Posterior cingulate gyrus (tissue), 11 donors: ENCODE data around the gene GPR34.

Experiments
- DNase-seq, 10 donors: peaks; one replicate each; pipeline versions ENCODE4 v3.0.0 to v3.0.0-alpha.2; 2020 to 2021; ENCODE audit warnings: mixed read lengths in 3 of 10
- intact Hi-C: fragments of 100-400 bp; cut with DNase I; formaldehyde crosslinking; loops from one replicate; pipeline ENCODE4 v1.15.1; 2023

The GPR34 gene

GRCh38 chrX:41730081-41730480 is 41.3 kb downstream of the GPR34 start:
- no peak for DNase-seq
- intact Hi-C loops: loop anchor here (10.0 kb wide), 1 partner anchor 175 kb away; no protein-coding TSS in a partner anchor

- DNase-seq: no peak
- intact Hi-C loops: loop anchor here (10.0 kb wide), 1 partner anchor 177 kb away; no protein-coding TSS in a partner anchor
These were observed 43.5 kb downstream of the GPR34 start for GRCh38 chrX:41732260-41732659.

- intact Hi-C loops: loop anchor here (10.0 kb wide), 1 partner anchor 179 kb away; no protein-coding TSS in a partner anchor
These were observed 45.2 kb downstream of the GPR34 start for GRCh38 chrX:41733939-41734338.

GRCh38 chrX:41734530-41734929 is 45.8 kb downstream of the GPR34 start:
- intact Hi-C loops: loop anchor here (10.0 kb wide), 1 partner anchor 180 kb away; no protein-coding TSS in a partner anchor
- DNase-seq: no peak

More at GRCh38 chrX:41733939-41734338, 45.2 kb downstream of the GPR34 start:
- no peak for DNase-seq

- DNase-seq: no peak
- intact Hi-C loops: loop anchor here (10.0 kb wide), 1 partner anchor 182 kb away; no protein-coding TSS in a partner anchor
These were observed 48.3 kb downstream of the GPR34 start for GRCh38 chrX:41737065-41737464.

- no peak for DNase-seq
- intact Hi-C loops: loop anchor here (10.0 kb wide), 1 partner anchor 185 kb away; no protein-coding TSS in a partner anchor
These were observed 51.1 kb downstream of the GPR34 start for GRCh38 chrX:41739871-41740270.
